ENCODE measurements around the gene NANOGP8. TPM values are rescaled to one million over a fixed set of nuclear protein-coding genes. Genes with fewer than 3 reads are reported as not detected.
"Not testable (repeated sequence)": the region's sequence is repeated elsewhere in the genome, so short reads cannot be mapped to it uniquely, and the experiment has no call there.

Gene NANOGP8
- total RNA-seq, 1 donor from 2014 or later, result not detected

- no peak for DNase-seq
Measured at GRCh38 chr15:35092846-35093245, 7.8 kb upstream of the NANOGP8 start.

- no peak for DNase-seq
Measured at GRCh38 chr15:35092311-35092710, 7.2 kb upstream of the NANOGP8 start.

GRCh38 chr15:35090104-35090807 is 5.2 kb upstream of the NANOGP8 start:
- DNase-seq, result no peak

GRCh38 chr15:35089551-35089950 is 4.5 kb upstream of the NANOGP8 start:
- no peak for DNase-seq

- no peak for DNase-seq
Measured at GRCh38 chr15:35088329-35088728, 3.2 kb upstream of the NANOGP8 start.

- no peak for DNase-seq
Measured at GRCh38 chr15:35087759-35088158, 2.7 kb upstream of the NANOGP8 start.

- DNase-seq, result not testable (repeated sequence)
Measured at GRCh38 chr15:35082371-35083348, 2.4 kb downstream of the NANOGP8 start.

GRCh38 chr15:35081626-35082365 is 3.3 kb downstream of the NANOGP8 start:
- DNase-seq, result not testable (repeated sequence)

GRCh38 chr15:35080226-35080625 is 4.9 kb downstream of the NANOGP8 start:
- DNase-seq, result no peak

GRCh38 chr15:35078221-35078915 is 6.7 kb downstream of the NANOGP8 start:
- peak; percentile 75 for DNase-seq

- no peak for DNase-seq
Measured at GRCh38 chr15:35071106-35071505, 14.0 kb downstream of the NANOGP8 start.

- DNase-seq, result no peak
Measured at GRCh38 chr15:35068846-35069475, 16.1 kb downstream of the NANOGP8 start.

GRCh38 chr15:35067496-35068347 is 17.4 kb downstream of the NANOGP8 start:
- DNase-seq, result no peak

GRCh38 chr15:35066094-35066493 is 19.0 kb downstream of the NANOGP8 start:
- no peak for DNase-seq

- no peak for DNase-seq
Measured at GRCh38 chr15:35064576-35065190, 20.4 kb downstream of the NANOGP8 start.

- DNase-seq, result no peak
Measured at GRCh38 chr15:35062738-35063099, 22.4 kb downstream of the NANOGP8 start.

- no peak for DNase-seq
Measured at GRCh38 chr15:35061825-35062737, 23.0 kb downstream of the NANOGP8 start.

GRCh38 chr15:35061161-35061824 is 23.8 kb downstream of the NANOGP8 start:
- peak; percentile 61 for DNase-seq

Data from tongue (tissue), 2 donors.